KBM-7 (cell line): ENCODE results near the gene LRRC31.

ENCODE experiments used
- DNase-seq: peaks from one replicate; pipeline ENCODE4 v3.0.0-alpha.2; 2015
- in situ Hi-C: fragments of 300-500 bp; cut with MboI; formaldehyde crosslinking; loops from 2 replicates; pipeline ENCODE4 v1.14.3; 2020; ENCODE audit warnings: low sequenced_read_pairs, low pct_unique_long_range_greater_than_20kb, mixed read lengths

LRRC31 gene

GRCh38 chr3:169865176-169865767 is 4.5 kb downstream of the LRRC31 start:
- in situ Hi-C loops: no loop called here
- peak; percentile 71 for DNase-seq

GRCh38 chr3:169864270-169864669 is 5.5 kb downstream of the LRRC31 start:
- in situ Hi-C loops: no loop called here

GRCh38 chr3:169863458-169863899 is 6.3 kb downstream of the LRRC31 start:
- DNase-seq: peak; percentile 91
- in situ Hi-C loops: no loop called here

More at GRCh38 chr3:169864270-169864669, 5.5 kb downstream of the LRRC31 start:
- no peak for DNase-seq

- in situ Hi-C loops: no loop called here
- DNase-seq: no peak
Measured at GRCh38 chr3:169861871-169862270, 7.9 kb downstream of the LRRC31 start.

- DNase-seq: no peak
- in situ Hi-C loops: no loop called here
Measured at GRCh38 chr3:169857811-169858210, 11.9 kb downstream of the LRRC31 start.

GRCh38 chr3:169855514-169855913 is 14.2 kb downstream of the LRRC31 start:
- in situ Hi-C loops: no loop called here
- DNase-seq: no peak

GRCh38 chr3:169850618-169851017 is 19.1 kb downstream of the LRRC31 start:
- DNase-seq: no peak
- in situ Hi-C loops: no loop called here

GRCh38 chr3:169848741-169849140 is 21.0 kb downstream of the LRRC31 start:
- no peak for DNase-seq
- in situ Hi-C loops: no loop called here

- no peak for DNase-seq
- in situ Hi-C loops: no loop called here
Measured at GRCh38 chr3:169847896-169848295, 21.8 kb downstream of the LRRC31 start.

- in situ Hi-C loops: no loop called here
- DNase-seq: no peak
Measured at GRCh38 chr3:169846458-169847193, 23.1 kb downstream of the LRRC31 start.

- in situ Hi-C loops: no loop called here
- DNase-seq: peak; percentile 42
Measured at GRCh38 chr3:169842960-169843359, 26.8 kb downstream of the LRRC31 start.

GRCh38 chr3:169841171-169841570 is 28.6 kb downstream of the LRRC31 start:
- in situ Hi-C loops: no loop called here
- DNase-seq: no peak

- no peak for DNase-seq
- in situ Hi-C loops: no loop called here
Measured at GRCh38 chr3:169838511-169839030, 31.2 kb downstream of the LRRC31 start.

- no peak for DNase-seq
- in situ Hi-C loops: no loop called here
Measured at GRCh38 chr3:169836942-169837275, 32.8 kb downstream of the LRRC31 start.

GRCh38 chr3:169836078-169836941 is 33.4 kb downstream of the LRRC31 start:
- in situ Hi-C loops: no loop called here
- no peak for DNase-seq

- in situ Hi-C loops: no loop called here
Measured at GRCh38 chr3:169835533-169835932, 34.2 kb downstream of the LRRC31 start.

GRCh38 chr3:169827712-169828111 is 42.0 kb downstream of the LRRC31 start:
- no peak for DNase-seq
- in situ Hi-C loops: no loop called here

More at GRCh38 chr3:169835533-169835932, 34.2 kb downstream of the LRRC31 start:
- DNase-seq: no peak

GRCh38 chr3:169825316-169825715 is 44.4 kb downstream of the LRRC31 start:
- no peak for DNase-seq
- in situ Hi-C loops: no loop called here

GRCh38 chr3:169822983-169823382 is 46.8 kb downstream of the LRRC31 start:
- in situ Hi-C loops: no loop called here
- no peak for DNase-seq

GRCh38 chr3:169822540-169822939 is 47.2 kb downstream of the LRRC31 start:
- in situ Hi-C loops: no loop called here

More at GRCh38 chr3:169822540-169822939, 47.2 kb downstream of the LRRC31 start:
- no peak for DNase-seq
